HG02571 (cell line): Measurements from ENCODE around the gene CTCFL.

Source experiments
- ATAC-seq: cut with Tn5 transposase; IDR thresholded peaks from one replicate; pipeline ENCODE4 v1.9.1; 2021; ENCODE audit warnings: mild to moderate bottlenecking, moderate library complexity; ENCODE audit not compliant: unreplicated experiment

The CTCFL gene

GRCh38 chr20:57450419-57450818 lies 74.5 kb downstream of the CTCFL start:
- peak; percentile 70 for ATAC-seq

DNA sequence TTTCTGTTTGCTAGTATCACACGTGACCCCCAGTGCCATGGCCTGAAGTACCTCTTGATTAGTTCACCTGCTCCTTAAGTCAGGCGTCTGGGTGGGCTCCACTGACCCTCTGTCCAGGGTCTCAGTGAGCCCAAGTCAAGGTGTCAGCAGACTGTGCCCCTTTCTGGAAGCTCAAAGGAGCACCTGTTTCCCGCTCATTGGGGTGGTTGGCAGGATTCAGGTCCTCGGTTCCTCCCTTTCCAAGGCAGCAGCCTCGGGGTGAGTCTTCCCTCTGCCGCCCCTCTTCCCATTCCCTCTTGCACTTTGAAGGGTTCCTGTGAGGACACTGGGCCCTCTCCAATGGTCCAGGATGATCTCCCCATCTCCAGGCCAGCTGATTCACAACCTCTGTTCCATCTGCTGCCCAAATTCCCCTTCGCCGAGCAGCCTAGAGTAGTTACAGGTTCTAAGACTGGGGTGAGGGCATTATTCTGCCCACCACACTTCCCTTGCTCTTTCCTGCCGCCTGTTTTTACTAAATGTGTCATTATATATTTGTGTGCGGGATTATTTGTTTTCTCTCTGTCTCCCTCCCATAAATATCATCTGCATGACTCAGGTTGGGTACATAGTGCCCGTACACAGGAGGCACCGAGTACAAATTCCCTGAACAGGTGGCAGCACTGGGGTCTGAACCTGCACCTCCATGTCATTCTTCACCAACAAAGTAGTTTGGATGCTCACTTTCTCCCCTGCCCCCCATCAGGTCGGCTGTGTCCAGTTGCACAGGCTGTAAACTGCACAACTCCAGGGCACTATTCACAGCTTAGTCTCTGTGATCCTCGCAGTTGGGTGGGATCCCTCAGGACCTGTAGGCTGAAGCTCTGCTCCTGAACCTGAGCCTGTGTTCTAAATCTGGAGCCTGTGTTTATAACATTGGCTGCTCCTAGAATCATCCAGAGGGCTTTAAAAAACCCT lies 75.3 kb downstream of the CTCFL start:
- no peak for ATAC-seq

- ATAC-seq, result no peak
These were observed 76.1 kb downstream of the CTCFL start for GRCh38 chr20:57448764-57449354.
